ENCODE measurements around the gene SLC34A2.

SLC34A2 gene

GRCh38 chr4:25727711-25728493 is 72.3 kb downstream of the SLC34A2 start:
- DNase-seq (ENCODE audit: low read depth, low spot score), result no peak
